GM21526 (cell line): ENCODE results near the gene ARMH4.
A peak's percentile ranks its signal among the peaks of the same experiment; 100 is the strongest.

Experiments used
- ATAC-seq: cut with Tn5 transposase; IDR thresholded peaks from one replicate; pipeline ENCODE4 v1.9.1; 2021; ENCODE audit warnings: moderate library complexity; ENCODE audit not compliant: unreplicated experiment, low FRiP score

Gene ARMH4, protein sequence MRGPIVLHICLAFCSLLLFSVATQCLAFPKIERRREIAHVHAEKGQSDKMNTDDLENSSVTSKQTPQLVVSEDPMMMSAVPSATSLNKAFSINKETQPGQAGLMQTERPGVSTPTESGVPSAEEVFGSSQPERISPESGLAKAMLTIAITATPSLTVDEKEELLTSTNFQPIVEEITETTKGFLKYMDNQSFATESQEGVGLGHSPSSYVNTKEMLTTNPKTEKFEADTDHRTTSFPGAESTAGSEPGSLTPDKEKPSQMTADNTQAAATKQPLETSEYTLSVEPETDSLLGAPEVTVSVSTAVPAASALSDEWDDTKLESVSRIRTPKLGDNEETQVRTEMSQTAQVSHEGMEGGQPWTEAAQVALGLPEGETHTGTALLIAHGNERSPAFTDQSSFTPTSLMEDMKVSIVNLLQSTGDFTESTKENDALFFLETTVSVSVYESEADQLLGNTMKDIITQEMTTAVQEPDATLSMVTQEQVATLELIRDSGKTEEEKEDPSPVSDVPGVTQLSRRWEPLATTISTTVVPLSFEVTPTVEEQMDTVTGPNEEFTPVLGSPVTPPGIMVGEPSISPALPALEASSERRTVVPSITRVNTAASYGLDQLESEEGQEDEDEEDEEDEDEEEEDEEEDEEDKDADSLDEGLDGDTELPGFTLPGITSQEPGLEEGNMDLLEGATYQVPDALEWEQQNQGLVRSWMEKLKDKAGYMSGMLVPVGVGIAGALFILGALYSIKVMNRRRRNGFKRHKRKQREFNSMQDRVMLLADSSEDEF

GRCh38 chr14:58152014-58152857 lies at the start of gene ARMH4:
Gene ARMH4, minus strand, starts transcription at chr14:58152213. Its CDS starts 12,855 bp downstream, at chr14:58139358.
- peak; percentile 95 for ATAC-seq

- no peak for ATAC-seq
These were observed 48.8 kb upstream of the ARMH4 start for GRCh38 chr14:58200846-58201245.

DNA sequence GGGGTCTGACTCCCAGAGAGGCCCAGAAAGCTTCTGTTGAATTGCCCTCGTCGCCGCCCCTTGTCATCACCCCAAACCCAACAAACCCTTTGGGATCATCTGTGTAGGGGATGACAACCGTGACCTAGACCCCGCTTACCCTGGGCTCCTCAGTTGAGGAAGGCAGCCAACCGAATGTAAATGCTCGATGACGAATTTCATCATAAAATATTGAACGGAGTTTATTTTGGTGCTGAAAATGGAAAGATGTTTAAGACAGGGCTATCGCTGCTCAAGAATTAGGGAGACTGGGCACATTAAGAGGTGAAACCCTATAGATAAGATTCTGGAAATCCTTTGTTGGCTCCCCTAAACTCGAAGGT lies 48.4 kb upstream of the ARMH4 start:
- ATAC-seq, result peak; percentile 27

DNA sequence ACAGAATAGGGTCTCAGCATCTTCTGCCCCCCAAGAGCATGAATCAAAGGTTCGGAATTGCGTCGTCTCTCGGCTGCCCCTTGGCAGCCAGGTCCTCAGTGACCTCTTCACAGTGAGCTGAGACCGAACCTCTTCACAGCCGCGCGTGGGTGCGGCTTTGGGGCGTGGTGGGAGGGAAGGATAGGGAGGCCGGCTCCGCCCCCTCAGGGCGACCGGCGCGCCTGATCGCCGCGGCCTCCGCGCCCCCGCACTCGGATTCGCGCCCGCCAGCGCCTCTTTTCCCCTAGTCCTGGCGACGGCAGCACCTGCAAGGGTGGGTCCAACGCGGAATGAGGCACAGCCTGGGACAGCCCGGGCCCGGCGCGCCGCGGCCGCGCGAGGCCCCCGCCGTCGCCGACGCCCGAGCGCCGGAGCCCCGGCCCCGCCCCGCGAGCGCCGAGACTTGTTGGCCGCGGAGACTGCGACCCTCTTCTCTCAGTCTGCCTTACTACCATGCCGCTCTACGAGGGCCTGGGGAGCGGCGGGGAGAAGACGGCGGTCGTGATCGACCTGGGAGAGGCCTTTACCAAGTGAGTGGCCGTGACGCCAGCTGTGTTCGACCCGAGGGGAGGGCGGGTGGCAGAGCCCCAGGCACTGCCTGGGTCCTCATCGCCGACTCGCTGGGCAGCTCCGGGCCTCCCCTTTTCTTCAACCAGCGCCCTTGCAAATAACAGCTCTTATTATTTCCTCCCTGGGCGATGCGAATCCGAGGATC lies 47.9 kb upstream of the ARMH4 start, which contains the start of gene ACTR10:
Gene ACTR10, plus strand, starts transcription at position 424 of the 754 bp plus-strand sequence. Its CDS starts 69 bp downstream, at position 493.
- peak; percentile 94 for ATAC-seq

DNA sequence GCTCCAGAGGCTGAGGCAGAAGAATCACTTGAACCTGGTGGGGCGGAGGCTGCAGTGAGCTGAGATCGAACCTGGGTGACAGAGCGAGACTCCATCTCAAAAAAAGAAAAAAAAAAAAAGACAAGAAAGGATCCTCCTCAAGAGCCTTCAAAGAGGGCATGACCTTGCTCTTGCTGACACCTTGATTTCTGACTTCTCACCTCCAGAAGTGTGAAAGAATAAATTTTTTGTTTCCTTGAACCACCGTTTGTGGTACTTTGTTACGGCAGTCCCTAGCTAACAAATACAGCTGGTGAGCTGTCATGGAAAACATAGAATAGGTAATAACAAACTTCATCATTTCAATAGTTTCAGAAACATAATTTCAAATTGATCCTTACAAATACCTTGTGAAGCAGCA lies 46.1 kb upstream of the ARMH4 start:
- ATAC-seq, result no peak

DNA sequence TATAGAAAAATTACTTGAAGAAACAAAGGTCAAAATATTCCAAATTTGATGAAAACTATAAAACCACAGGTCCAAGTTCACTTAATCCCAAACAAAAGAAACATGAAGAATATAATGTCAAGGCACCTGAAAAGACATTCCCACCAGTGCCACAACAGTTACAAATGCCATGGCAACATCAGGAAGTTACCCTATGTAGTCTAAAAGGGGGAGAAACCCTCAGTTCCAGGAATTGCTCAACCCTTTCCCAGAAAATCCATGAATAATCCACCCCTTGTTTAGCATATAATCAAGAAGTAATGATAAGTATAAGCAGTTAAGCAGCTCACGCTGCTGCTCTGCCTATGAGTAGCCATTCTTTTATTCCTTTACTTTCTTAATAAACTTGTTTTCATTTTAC lies 44.2 kb upstream of the ARMH4 start:
- no peak for ATAC-seq

DNA sequence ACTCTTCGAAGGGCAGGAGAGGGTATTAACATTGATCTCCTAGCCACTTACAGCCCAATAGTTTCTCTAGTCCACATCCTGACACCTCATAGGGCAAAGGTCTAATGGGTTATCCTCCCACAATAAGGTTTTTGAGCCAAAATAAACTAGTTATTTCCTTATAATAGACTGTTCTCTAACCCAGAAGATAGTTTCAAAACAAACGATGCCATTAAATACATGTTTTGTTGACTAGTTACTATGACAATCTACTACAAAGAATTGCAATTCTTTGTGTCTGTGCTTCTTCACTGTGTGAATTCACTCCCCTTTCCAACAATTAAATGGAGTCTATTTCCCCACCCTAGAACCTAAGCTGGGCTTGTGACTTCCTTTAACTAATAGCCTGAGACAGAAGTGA lies 41.5 kb upstream of the ARMH4 start:
- ATAC-seq, result no peak

DNA sequence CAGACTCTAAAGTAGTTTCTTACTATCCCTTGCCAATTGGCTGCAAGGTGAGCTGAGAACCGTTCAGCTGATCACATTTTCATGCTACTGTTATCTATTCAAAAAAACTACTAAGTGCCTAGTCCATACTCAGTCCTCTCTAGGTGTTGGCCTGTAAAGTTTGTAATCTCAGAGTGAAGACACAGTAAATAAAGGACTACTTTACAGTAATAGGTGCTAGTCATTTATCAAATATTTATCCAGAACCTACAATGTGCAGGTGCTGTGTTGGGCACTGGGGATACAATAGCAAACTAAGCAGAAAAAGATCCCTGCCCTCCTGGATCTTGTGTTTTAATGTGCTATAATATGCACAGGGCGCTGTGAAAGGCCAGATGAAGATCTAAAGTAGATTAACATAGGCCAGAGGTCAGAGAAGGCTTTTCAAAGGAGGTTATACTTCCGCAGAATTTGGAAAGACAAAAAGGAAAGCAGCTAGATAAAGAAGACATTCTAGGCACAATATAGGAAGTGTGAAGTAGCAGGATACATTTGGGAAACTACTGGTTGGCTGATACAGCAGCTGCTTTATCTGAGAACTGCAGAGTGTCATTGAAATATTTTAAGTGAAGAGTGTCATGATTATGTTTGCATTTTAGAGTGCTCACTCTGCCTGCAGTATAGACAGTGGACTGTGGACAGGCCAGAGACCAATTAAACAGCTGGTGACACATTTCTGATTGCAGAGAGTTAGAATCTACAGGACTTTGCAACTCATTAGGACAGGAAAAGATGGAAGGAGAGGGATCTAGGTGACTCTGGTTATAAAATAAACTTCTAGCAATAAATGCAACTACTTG lies 40.0 kb upstream of the ARMH4 start:
- ATAC-seq, result no peak

DNA sequence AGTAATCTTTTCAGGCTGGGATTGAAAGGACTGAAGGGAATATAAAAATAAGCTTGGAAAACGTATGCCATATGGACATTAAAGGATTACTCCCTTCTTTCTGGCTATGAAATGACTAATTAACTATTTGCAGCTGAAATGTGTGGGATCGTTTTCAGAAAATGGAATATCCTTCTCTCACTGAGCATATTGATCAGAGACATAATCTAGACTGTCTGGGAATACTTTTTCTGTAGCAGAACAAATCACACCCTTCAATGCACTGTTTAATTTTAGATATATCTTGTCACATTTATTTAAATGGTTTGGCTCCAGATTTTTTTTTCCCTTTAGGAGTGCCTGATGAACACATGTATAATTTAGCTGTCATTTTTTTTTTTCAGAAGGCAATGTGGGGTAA lies 37.2 kb upstream of the ARMH4 start:
- ATAC-seq, result no peak

DNA sequence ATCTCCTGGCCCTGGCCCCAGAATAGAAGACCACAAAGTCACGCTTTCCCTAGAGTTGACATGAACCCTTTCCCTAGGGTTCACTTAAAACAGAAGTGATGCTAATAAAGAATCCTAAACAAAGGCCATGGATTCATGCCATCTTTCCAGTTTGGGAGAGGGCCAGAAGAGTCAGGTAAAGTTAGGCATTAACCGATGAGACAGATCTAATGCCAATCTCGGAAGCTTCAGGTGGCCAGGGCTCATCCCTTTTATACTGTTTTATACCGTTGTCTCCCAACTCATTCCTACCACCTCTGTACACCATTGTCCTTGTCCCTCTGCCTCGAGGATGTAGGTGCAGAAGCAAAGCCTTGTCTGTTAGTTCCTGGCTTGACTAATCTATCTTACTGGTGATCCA lies 25.1 kb upstream of the ARMH4 start:
- ATAC-seq, result no peak

GRCh38 chr14:58171090-58171489 lies 19.1 kb upstream of the ARMH4 start:
- peak; percentile 97 for ATAC-seq

DNA sequence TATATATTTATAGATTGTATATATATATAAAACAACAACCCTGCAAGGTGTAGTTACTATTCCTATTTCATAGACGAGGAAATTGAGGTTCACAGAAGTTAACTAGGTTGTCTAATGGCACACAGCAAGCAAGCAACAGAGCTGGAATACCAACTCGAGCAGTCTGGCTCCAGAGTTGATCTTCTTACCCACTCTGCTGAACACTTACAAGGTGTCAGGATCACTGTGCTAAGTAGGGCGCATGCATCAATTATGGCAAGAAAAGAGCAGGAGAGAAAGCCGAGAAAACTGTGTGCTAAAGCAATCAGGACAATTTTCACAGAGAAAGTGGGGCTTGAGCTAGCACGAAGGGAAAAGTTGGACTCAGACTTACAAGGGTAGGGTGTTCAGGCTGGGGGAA lies 15.9 kb upstream of the ARMH4 start:
- ATAC-seq, result no peak

GRCh38 chr14:58167057-58167456 lies 15.0 kb upstream of the ARMH4 start:
- ATAC-seq, result no peak

DNA sequence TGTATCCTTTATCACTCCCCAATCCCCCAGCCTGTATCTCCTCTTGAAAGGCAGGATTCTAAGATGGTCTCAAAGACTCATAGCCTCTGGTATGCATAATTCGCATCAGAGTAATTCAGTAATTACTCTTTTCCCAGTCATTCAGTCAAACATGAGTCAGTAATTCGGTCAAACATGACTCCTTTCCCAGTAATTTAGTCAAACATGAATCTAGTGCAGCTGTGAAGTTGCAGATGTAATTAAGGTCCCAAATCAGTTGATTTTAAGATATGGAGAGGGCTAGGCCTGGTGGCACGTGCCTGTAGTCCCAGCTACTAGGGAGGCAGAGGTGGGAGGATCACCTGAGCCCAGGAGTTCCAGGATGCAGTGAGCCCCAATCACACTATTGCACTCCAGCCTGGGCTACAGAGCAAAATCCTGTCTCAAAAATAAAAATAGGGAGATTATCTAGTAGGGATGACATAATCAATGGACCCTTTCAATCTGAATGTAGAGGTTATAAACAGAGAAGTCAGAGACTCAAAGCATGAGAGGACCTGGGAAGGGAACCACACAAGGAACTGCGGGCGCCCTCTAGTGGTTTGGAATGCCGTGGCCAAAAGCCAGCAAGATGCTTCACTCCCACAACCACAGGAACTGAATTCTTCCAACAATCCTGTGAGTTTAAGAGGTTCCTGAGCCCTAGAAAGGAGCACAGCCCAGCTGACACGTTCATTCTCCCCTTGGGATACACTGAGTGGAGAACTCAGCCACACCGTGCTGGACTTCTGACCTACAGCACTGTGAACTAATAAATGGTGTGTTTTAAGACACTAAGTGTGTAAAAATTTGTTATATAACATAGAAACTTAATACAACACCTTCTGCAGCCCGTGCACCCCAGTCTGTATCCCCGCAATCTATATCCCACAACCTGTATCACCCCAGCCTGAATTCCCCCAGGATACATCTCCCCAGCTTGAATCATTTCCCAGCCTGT lies 14.3 kb upstream of the ARMH4 start:
- no peak for ATAC-seq

DNA sequence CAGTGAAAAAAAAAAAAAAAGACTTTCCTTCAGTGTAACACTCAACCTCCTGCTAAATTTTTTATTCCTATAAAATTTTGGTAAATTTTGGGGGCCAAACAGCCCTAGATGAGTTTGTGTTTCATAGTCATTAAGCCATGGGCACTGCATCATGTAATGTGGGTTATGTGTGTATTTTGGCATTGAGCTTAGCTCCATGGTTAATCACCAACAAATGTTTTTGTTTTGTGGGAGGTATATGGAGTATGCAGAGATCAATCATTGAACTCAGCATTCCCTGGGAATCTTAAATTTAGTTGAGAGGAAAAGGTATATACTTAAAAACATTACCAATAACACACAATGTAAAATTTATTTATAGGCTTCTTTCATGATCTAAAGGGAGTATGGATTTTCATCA lies 8.5 kb upstream of the ARMH4 start:
- ATAC-seq, result no peak

DNA sequence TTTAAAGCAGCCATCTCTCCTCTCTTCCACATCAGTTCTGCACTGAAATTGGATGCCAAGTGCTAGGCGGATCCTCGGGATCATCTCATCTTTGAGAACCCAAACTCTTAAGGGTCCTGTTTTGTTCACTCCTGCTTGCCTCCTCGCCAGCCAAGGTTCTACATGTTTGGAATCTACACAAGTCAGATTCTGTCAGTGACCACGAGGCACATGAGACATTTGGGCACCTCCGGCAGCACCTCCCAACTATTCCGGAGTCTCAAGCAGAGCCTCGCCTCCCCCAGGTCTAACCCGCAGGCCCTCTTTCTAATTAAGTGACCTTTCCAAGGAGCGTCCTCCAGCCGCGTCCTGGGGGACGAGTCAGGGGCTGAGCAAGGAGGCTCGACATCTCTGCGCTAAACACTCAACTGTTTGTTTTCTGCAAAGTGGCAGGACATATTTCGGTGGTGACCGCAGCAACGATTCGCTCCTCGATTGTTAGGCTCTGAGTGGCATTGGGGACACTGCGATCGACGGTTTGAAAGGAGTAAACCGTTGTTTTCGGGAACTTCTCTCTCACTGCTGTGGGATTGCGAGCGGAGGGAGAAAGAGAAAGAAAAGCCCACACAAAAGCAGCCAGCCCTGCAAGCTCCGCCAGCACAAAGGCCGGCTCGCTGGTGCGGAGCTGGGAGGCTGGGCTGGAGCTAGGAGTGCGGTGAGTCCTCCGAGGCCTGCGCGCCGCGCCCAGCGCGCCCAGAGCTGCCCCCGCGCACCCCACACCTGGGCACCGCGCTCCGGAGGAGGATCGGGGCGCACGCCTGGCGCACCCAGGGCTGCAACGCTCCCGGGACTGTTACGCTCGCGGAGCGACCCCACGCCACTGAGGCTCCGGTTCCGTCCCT lies 640 bp downstream of the ARMH4 start:
- peak; percentile 44 for ATAC-seq

- no peak for ATAC-seq
These were observed 1.7 kb downstream of the ARMH4 start for GRCh38 chr14:58150243-58150805.
